ENCODE data around the gene AGO1.
"Not testable (repeated sequence)": the region's sequence is repeated elsewhere in the genome, so short reads cannot be mapped to it uniquely, and the experiment has no call there.

Gene AGO1

GRCh38 chr1:35882945-35883634 lies at the start of gene AGO1:
Gene AGO1, plus strand, starts transcription at chr1:35883209. Its CDS starts 213 bp downstream, at chr1:35883422.
- DNase-seq = peak; percentile 94

DNA sequence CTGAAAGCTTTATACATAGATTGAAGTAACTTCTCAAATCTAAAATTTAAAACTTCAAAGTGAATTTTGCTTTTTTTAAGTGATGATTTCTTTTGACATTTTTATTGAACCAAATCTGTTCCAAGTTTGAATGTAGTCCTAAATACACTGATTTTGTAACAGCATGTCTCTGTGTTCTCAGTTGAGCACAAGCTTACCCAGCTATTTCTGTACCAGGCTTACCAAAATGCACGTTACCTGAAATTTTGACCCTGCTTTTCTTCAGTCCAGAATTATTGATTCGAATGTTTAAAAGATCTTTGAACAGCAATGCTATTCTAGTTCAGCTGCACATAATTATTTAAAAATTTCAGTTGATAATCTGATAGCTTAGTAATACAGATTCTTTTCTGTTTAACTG lies 49.6 kb upstream of the AGO1 start:
- no peak for DNase-seq

GRCh38 chr1:35834218-35834617 lies 48.8 kb upstream of the AGO1 start:
- DNase-seq = no peak

- no peak for DNase-seq
Measured at GRCh38 chr1:35835398-35835797, 47.6 kb upstream of the AGO1 start.

DNA sequence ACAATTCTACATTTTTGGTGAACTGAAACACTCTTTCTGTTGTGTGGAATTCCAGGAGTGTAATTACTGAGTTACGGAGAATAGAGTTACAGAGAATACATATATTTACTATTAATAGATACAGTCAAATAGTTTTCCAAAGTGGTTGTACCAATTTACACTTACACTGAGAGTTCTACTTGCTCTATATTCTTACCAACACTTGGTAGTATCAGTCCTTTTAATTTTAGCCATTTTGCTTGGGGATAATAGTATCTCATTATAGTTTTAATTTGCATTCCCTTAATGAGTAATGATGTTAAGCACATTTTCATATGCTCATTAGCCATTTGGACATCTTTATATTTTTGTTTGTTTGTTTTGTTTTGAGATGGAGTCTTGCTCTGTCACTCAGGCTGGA lies 46.3 kb upstream of the AGO1 start:
- DNase-seq = no peak

DNA sequence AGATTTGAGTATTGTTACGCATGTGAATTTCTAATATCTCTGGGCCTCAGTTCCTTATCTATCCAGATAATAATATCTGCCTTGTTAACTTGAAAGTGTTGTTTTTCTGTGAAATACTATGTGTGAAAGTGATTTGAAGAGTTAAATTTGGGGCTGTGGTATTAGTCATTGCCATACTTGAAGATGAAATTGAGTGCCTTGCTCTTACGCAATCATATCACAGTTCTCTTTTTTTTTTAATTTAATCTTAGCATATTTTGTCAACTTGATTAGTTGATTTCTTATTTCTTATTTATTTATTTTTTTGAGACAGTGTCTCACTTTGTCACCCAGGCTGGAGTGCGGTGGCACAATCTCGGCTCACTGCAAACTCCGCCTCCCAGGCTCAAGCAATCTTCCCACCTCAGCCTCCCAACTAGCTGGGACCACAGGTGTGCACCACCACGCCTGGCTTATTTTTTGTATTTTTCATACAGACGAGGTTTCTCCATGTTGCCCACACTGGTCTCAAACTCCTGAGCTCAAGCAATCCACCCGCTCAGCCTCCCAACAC lies 44.2 kb upstream of the AGO1 start:
- peak; percentile 72 for DNase-seq

DNA sequence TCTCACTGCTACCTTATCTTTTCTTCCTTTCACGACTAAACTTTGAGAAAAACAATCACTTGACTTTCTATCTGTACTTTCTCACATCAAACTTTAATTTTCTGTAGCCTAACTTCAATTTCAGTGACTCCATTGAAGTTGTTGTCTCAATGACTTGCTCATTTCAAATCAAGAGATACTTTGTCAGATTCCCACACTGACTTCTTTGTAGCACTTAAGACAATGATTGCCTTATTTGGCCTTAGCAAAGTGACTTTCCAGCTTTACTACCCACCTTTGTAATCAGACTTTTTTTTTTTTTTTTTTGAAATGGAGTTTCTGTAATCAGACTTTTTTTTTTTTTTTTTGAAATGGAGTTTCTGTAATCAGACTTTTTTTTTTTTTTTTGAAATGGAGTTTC lies 38.2 kb upstream of the AGO1 start:
- DNase-seq = no peak

DNA sequence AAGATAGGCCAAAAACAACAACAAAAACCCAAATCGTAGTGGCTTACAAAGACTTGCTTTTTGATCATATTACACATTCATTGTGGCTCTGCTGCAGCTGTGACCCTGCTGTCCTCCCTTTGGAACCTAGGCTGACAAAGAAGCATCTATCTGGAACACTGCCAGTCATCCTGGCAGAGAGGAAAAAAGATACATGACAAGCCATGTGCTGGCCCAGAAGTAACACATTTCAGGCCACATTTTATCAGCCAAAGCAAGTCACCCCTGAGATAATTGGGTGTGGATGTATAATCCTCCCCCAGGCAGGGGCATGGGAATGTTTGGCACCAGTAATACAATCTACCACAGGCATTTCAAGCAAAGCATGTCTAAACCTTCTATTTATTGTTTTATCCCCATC lies 37.2 kb upstream of the AGO1 start:
- no peak for DNase-seq

- peak; percentile 70 for DNase-seq
Measured at GRCh38 chr1:35847935-35848565, 35.0 kb upstream of the AGO1 start.

GRCh38 chr1:35850051-35850450 lies 33.0 kb upstream of the AGO1 start:
- no peak for DNase-seq

DNA sequence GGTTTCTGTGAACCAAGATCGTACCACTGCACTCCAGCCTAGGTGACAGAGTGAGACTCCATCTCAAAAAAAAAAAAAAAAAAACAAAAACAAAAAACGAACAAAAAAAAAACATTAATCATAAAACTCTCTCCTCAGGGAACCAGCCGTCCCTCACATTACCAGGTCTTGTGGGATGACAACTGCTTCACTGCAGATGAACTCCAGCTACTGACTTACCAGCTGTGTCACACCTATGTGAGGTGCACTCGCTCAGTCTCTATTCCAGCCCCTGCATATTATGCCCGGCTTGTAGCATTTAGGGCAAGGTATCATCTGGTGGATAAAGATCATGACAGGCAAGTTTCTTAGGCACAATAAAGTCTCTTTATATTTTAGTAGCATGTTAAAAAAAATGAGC lies 32.3 kb upstream of the AGO1 start:
- DNase-seq = no peak

GRCh38 chr1:35851132-35851869 lies 31.7 kb upstream of the AGO1 start:
- no peak for DNase-seq

- DNase-seq = no peak
Measured at GRCh38 chr1:35852241-35852640, 30.8 kb upstream of the AGO1 start.

DNA sequence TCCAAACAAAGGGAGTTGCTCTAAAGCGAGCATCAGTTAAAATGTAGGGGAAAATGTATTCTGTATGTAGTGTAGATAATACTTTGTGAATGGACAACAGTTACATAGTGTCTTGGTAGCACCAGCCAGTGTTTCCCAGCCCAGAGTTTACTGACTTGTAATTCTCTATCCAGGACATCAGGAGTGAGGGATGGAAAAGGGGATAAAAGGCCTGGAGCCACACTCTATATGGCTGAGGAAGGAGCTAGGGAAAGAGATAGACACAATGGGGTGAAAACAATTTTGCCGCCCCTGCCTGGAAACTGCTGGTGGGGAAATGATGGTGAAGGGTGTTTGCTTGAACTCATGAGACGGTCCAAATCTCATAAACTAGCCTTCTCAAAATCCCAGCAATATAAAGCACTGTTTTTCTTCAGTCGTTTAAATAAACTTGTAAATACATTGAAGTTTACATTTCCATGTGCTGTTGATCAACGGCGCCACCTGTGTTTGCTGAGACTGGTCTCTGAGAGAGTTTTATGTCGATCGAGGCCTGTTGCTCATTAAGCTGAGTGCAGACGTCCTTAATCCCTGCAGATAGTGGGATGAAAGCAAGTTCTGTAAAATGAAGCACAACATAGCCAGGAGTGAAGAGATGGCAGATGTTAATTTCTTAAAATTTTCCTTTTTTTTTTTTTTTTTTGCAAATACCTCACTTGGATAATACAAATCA lies 27.9 kb upstream of the AGO1 start:
- DNase-seq = no peak

- DNase-seq = no peak
Measured at GRCh38 chr1:35856964-35857363, 26.0 kb upstream of the AGO1 start.

- DNase-seq = peak; percentile 60
Measured at GRCh38 chr1:35857830-35858229, 25.2 kb upstream of the AGO1 start.

GRCh38 chr1:35860696-35861095 lies 22.3 kb upstream of the AGO1 start:
- peak; percentile 88 for DNase-seq

- no peak for DNase-seq
Measured at GRCh38 chr1:35863136-35863535, 19.9 kb upstream of the AGO1 start.

GRCh38 chr1:35863881-35864625 lies 19.0 kb upstream of the AGO1 start:
- DNase-seq = peak; percentile 48

GRCh38 chr1:35864813-35865212 lies 18.2 kb upstream of the AGO1 start:
- DNase-seq = peak; percentile 84

GRCh38 chr1:35866991-35867390 lies 16.0 kb upstream of the AGO1 start:
- DNase-seq = peak; percentile 76

DNA sequence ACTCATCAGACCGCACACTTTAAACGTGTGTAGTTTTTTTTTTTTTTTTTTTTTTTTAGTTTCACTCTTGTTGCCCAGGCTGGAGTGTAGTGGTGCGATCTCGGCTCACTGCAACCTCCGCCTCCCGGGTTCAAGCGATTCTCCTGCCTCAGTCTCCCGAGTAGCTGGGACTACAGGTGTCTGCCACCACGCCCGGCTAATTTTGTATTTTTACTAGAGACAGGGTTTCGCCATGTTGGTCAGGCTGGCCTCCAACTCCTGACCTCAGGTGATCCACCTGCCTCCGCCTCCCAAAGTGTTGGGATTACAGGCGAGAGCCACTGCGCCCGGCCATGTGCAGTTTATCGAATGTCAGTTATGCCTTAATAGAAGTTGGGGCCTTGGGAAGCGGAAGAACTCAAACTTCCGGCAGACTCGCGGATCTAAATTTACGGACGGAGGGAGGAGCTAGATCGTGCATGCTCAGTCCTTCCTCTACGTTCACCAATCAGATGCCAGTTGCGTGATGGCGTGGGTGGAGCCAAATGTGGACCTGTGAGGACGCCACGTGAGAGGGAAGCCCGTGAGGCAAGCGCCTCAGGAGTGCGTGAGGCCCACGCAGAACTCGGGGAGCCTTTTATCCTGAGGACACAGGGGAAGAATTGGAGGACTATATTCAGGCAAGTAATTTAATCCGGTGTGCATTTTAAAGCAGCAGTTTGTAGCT lies 13.6 kb upstream of the AGO1 start:
- not testable (repeated sequence) for DNase-seq

All from inflammatory macrophage treated with lipopolysaccharide for 4 hours (primary cell).